ENCODE results near the gene DPF3. TPM values are rescaled to one million over a fixed set of nuclear protein-coding genes. Genes with fewer than 3 reads are reported as not detected.

Gene DPF3
- total and polyA plus RNA-seq, 2 donors (not counting 1 experiment from before 2014, with no cell fraction given), result 3.4 to 10.2 TPM

GRCh38 chr14:72941286-72941985 lies 47.5 kb upstream of the DPF3 start:
- Mint-ChIP-seq H3K27ac (no peak overlapping the region), H3K4me1 (peaks cover 10% of the 10 kb centered on the region), H3K4me3 (no peak overlapping the region), H3K27me3 (no peaks in the 10 kb centered on the region), H3K9me3 (ENCODE audit: insufficient read depth) (no peaks in the 10 kb centered on the region)
- Histone ChIP-seq H3K4me1 (ENCODE audit: control insufficient read depth in 2 of 2, insufficient read depth in 2 of 2, low read length in 2 of 2) (no peaks in the 10 kb centered on the region), H3K27me3 (replicated peaks in 1 of 4; ENCODE audit: control extremely low read depth in 1 of 4, control insufficient read depth in 3 of 4, insufficient read depth in 4 of 4, low read length in 3 of 4) (no peaks in the 10 kb centered on the region), H3K9me3 (ENCODE audit: control extremely low read depth in 1 of 3, control insufficient read depth in 2 of 3, insufficient read depth in 1 of 3, low read length in 2 of 3) (no peaks in the 10 kb centered on the region), H3K27ac (ENCODE audit: low read length in 2 of 2) (no peak overlapping the region), H3K9ac (ENCODE audit: low read length) (no peak overlapping the region), H3K79me2 (ENCODE audit: control insufficient read depth, insufficient read depth, low read length) (peaks cover 12% of the 10 kb centered on the region), H3K4me3 (ENCODE audit: control extremely low read depth in 1 of 5, extremely low read depth in 1 of 5, insufficient read depth in 1 of 5, low read depth in 2 of 5, low read length in 4 of 5) (no peak overlapping the region), H3K36me3 (replicated peaks in 1 of 2; ENCODE audit: control extremely low read depth in 1 of 2, control insufficient read depth in 1 of 2, extremely low read depth in 1 of 2, insufficient read depth in 2 of 2, low read length in 1 of 2) (peaks cover 12 to 61% of the 10 kb centered on the region in 2 experiments), H4K20me1 (ENCODE audit: control insufficient read depth, insufficient read depth, low read length, poor library complexity, severe bottlenecking) (no peaks in the 10 kb centered on the region), H3K4me2 (replicated peaks; ENCODE audit: low read depth, low read length, poor library complexity, severe bottlenecking) (no peak overlapping the region), H2AFZ (ENCODE audit: insufficient read depth, low read depth, low read length, poor library complexity, severe bottlenecking) (no peak overlapping the region)
- DNase-seq, result no peak
- ChIA-PET CTCF (no interaction called here), POLR2A (no interaction called here)
- WGBS (ENCODE audit: insufficient coverage), result 94% methylated on average over 10 of the region's 12 CpGs
- ATAC-seq (ENCODE audit: low read depth), result no peak
- no peak for TF ChIP-seq CTCF (IDR thresholded peaks at IDR 0.05)
- intact Hi-C loops (cut with micrococcal nuclease), result no loop called here

DNA sequence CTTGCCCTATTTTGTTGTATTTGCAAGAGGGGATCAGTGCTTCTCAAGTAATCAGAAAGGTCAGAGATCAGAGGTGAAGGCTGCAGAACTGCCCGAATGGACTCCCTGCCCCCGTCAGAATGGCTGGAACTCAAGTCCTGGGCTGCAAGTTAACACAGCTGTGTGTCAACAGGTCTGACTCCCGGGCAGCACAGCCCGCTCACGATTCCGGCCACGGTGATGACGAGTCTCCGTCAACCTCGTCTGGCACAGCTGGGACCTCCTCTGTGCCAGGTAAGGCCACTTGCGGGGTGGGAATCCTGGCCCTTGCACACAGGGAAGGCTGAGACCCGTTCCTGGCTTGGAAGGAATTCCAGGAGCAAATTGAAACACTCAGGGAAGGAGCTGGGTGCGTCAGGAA lies 45.7 kb upstream of the DPF3 start:
- Histone ChIP-seq H4K20me1 (ENCODE audit: control insufficient read depth, insufficient read depth, low read length, poor library complexity, severe bottlenecking) (peaks cover 2% of the 10 kb centered on the region), H3K9me3 (ENCODE audit: control extremely low read depth in 1 of 3, control insufficient read depth in 2 of 3, insufficient read depth in 1 of 3, low read length in 2 of 3) (no peaks in the 10 kb centered on the region), H3K27ac (ENCODE audit: low read length in 2 of 2) (no peak overlapping the region), H3K4me2 (replicated peaks; ENCODE audit: low read depth, low read length, poor library complexity, severe bottlenecking) (no peak overlapping the region), H3K9ac (ENCODE audit: low read length) (no peak overlapping the region), H3K79me2 (ENCODE audit: control insufficient read depth, insufficient read depth, low read length) (peaks cover 27% of the 10 kb centered on the region), H2AFZ (ENCODE audit: insufficient read depth, low read depth, low read length, poor library complexity, severe bottlenecking) (no peak overlapping the region), H3K36me3 (replicated peaks in 1 of 2; ENCODE audit: control extremely low read depth in 1 of 2, control insufficient read depth in 1 of 2, extremely low read depth in 1 of 2, insufficient read depth in 2 of 2, low read length in 1 of 2) (peaks cover 12 to 54% of the 10 kb centered on the region in 2 experiments), H3K4me1 (ENCODE audit: control insufficient read depth in 2 of 2, insufficient read depth in 2 of 2, low read length in 2 of 2) (no peaks in the 10 kb centered on the region), H3K4me3 (ENCODE audit: control extremely low read depth in 1 of 5, extremely low read depth in 1 of 5, insufficient read depth in 1 of 5, low read depth in 2 of 5, low read length in 4 of 5) (no peak overlapping the region), H3K27me3 (replicated peaks in 1 of 4; ENCODE audit: control extremely low read depth in 1 of 4, control insufficient read depth in 3 of 4, insufficient read depth in 4 of 4, low read length in 3 of 4) (no peaks in the 10 kb centered on the region)
- DNase-seq (no peak), ATAC-seq (ENCODE audit: low read depth) (no peak)
- H3K4me3 Mint-ChIP-seq, result no peak overlapping the region
- TF ChIP-seq CTCF (IDR thresholded peaks at IDR 0.05), result no peak
- no peak for TF ChIP-seq EZH2 (IDR thresholded peaks at IDR 0.05; ENCODE audit: borderline replicate concordance, insufficient read depth, low read depth, low read length, poor library complexity, severe bottlenecking)
- H3K9me3 Mint-ChIP-seq (ENCODE audit: insufficient read depth), result no peaks in the 10 kb centered on the region
- POLR2A ChIA-PET, result no interaction called here
- peaks cover 10% of the 10 kb centered on the region for H3K4me1 Mint-ChIP-seq
- no peak overlapping the region for H3K27ac Mint-ChIP-seq
- intact Hi-C loops (cut with micrococcal nuclease), result no loop called here
- 94% methylated on average over 13 of the region's 13 CpGs for WGBS (ENCODE audit: insufficient coverage)
- H3K27me3 Mint-ChIP-seq, result no peaks in the 10 kb centered on the region
- CTCF ChIA-PET, result interaction anchor here (2.1 kb wide), 1 partner anchor 9 kb away, joined by 16 read pairs; no protein-coding TSS in a partner anchor

Data from B cell (primary cell).